Inflammatory macrophage (primary cell): ENCODE measurements around the gene LRRC61.

ENCODE experiments used
- DNase-seq, 2 donors: peaks; one replicate each; pipeline ENCODE4 v3.0.0-alpha.2; 2020 to 2022

Gene LRRC61

GRCh38 chr7:150371131-150371995 is 48.2 kb downstream of the LRRC61 start:
- no peak for DNase-seq

- no peak for DNase-seq
Measured at GRCh38 chr7:150371996-150372270, 48.8 kb downstream of the LRRC61 start.

- DNase-seq, result no peak
Measured at GRCh38 chr7:150372271-150373048, 49.3 kb downstream of the LRRC61 start.

GRCh38 chr7:150373049-150373801 is 50.1 kb downstream of the LRRC61 start:
- no peak for DNase-seq

GRCh38 chr7:150374026-150374425 is 50.9 kb downstream of the LRRC61 start:
- DNase-seq, result no peak

- DNase-seq, result no peak
Measured at GRCh38 chr7:150374472-150374871, 51.3 kb downstream of the LRRC61 start.

GRCh38 chr7:150375662-150376521 is 52.7 kb downstream of the LRRC61 start:
- DNase-seq, result no peak

GRCh38 chr7:150376560-150376959 is 53.4 kb downstream of the LRRC61 start:
- DNase-seq, result no peak

GRCh38 chr7:150377196-150377595 is 54.0 kb downstream of the LRRC61 start:
- DNase-seq, result peak; percentile 55 to 62

- DNase-seq, result no peak
Measured at GRCh38 chr7:150377635-150378034, 54.5 kb downstream of the LRRC61 start.

GRCh38 chr7:150378115-150378852 is 55.1 kb downstream of the LRRC61 start:
- DNase-seq, result peak; percentile 31 to 56

- DNase-seq, result peak; percentile 97 to 98
Measured at GRCh38 chr7:150378853-150379440, 55.8 kb downstream of the LRRC61 start, which contains the start of gene ZNF775. TSS of gene ZNF775 (plus strand) at chr7:150379330. CDS start at chr7:150388471, 9,141 bp downstream.

- DNase-seq, result peak in 1 of 2 donors; percentile 12
Measured at GRCh38 chr7:150379441-150380379, 56.6 kb downstream of the LRRC61 start.

GRCh38 chr7:150380463-150380862 is 57.3 kb downstream of the LRRC61 start:
- DNase-seq, result no peak

- no peak for DNase-seq
Measured at GRCh38 chr7:150381096-150381495, 57.9 kb downstream of the LRRC61 start.

GRCh38 chr7:150381785-150382122 is 58.6 kb downstream of the LRRC61 start:
- DNase-seq, result no peak

- DNase-seq, result no peak
Measured at GRCh38 chr7:150382123-150382843, 59.1 kb downstream of the LRRC61 start.

GRCh38 chr7:150382844-150383225 is 59.7 kb downstream of the LRRC61 start:
- DNase-seq, result no peak

- DNase-seq, result no peak
Measured at GRCh38 chr7:150383710-150384397, 60.7 kb downstream of the LRRC61 start.
